GM23248 (cell line): ENCODE data around the gene CPLANE2. TPM values are rescaled to one million over a fixed set of nuclear protein-coding genes. Genes with fewer than 3 reads are reported as not detected.

Experiments
- DNase-seq: peaks from one replicate; pipeline ENCODE4 v3.0.0-alpha.2; 2015
- H2AFZ ChIP-seq: fragments of 200-600 bp; sonication (generic); 2 replicates; pipeline ENCODE4 v1.6.1; 2016; ENCODE audit warnings: antibody characterized with exemption
- H3F3A ChIP-seq: fragments of 200-600 bp; sonication (generic); 2 replicates; pipeline ENCODE4 v1.6.1; 2016; ENCODE audit warnings: mild to moderate bottlenecking, antibody characterized with exemption, mixed run types; ENCODE audit not compliant: insufficient read depth
- H3K27ac ChIP-seq: fragments of 200-600 bp; sonication (generic); 2 replicates; pipeline ENCODE4 v1.5.1; 2016; ENCODE audit warnings: mild to moderate bottlenecking
- H3K27me3 ChIP-seq: fragments of 200-600 bp; sonication (generic); replicated peaks from 2 replicates; pipeline ENCODE4 v1.6.1; 2016; ENCODE audit warnings: mild to moderate bottlenecking; ENCODE audit not compliant: insufficient read depth
- H3K36me3 ChIP-seq: fragments of 200-600 bp; sonication (generic); 2 replicates; pipeline ENCODE4 v1.6.1; 2016; ENCODE audit warnings: low read depth, mild to moderate bottlenecking
- H3K4me1 ChIP-seq: fragments of 200-600 bp; sonication (generic); 2 replicates; pipeline ENCODE4 v1.6.1; 2016; ENCODE audit warnings: mild to moderate bottlenecking; ENCODE audit not compliant: insufficient read depth
- H3K4me2 ChIP-seq: fragments of 200-600 bp; sonication (generic); one replicate; pipeline ENCODE4 v1.6.1; 2016; ENCODE audit warnings: mild to moderate bottlenecking; ENCODE audit not compliant: unreplicated experiment
- H3K4me3 ChIP-seq: fragments of 200-600 bp; sonication (generic); 2 replicates; pipeline ENCODE4 v1.5.1; 2016; ENCODE audit warnings: mild to moderate bottlenecking
- H3K79me2 ChIP-seq: fragments of 200-600 bp; sonication (generic); 2 replicates; pipeline ENCODE4 v1.6.1; 2016; ENCODE audit warnings: mild to moderate bottlenecking; ENCODE audit not compliant: insufficient read depth
- H3K9ac ChIP-seq: fragments of 200-600 bp; sonication (generic); 2 replicates; pipeline ENCODE4 v1.6.1; 2016; ENCODE audit warnings: mild to moderate bottlenecking
- H3K9me2 ChIP-seq: fragments of 200-600 bp; sonication (generic); 2 replicates; pipeline ENCODE4 v1.6.1; 2016; ENCODE audit warnings: mixed run types, mild to moderate bottlenecking, moderate library complexity; ENCODE audit not compliant: insufficient read depth
- H3K9me3 ChIP-seq: fragments of 200-600 bp; sonication (generic); one replicate; pipeline ENCODE4 v1.6.1; 2017; ENCODE audit warnings: low read depth
- H4K20me1 ChIP-seq: fragments of 200-600 bp; sonication (generic); 2 replicates; pipeline ENCODE4 v1.6.0; 2016; ENCODE audit not compliant: insufficient read depth
- EZH2 ChIP-seq: fragments of 200-600 bp; sonication (generic); IDR thresholded peaks from 2 replicates; pipeline ENCODE4 v1.6.1; 2018; ENCODE audit warnings: antibody characterized with exemption, mild to moderate bottlenecking; ENCODE audit not compliant: insufficient read depth, poor library complexity, severe bottlenecking
- EZH2phosphoT487 ChIP-seq: fragments of 200-600 bp; sonication (generic); IDR thresholded peaks from 2 replicates; pipeline ENCODE4 v1.6.1; 2018; ENCODE audit warnings: antibody characterized with exemption, moderate library complexity, mild to moderate bottlenecking, low read depth; ENCODE audit not compliant: insufficient read depth
- WGBS, 2 experiments: methylation state at CpG; one replicate each; pipeline ENCODE4 v1.1.6; 2015 to 2017; ENCODE audit warnings: low lambda C conversion rate in 2 of 2, low coverage in 1 of 2; ENCODE audit errors: missing lambda C conversion rate in 2 of 2; 5-methylcytosine and 5-hydroxymethylcytosine counted together
- in situ Hi-C: fragments of 300-500 bp; cut with MboI; formaldehyde crosslinking; loops from 2 replicates; pipeline ENCODE4 v1.15.0; 2020
- polyA plus RNA-seq: library from polyadenylated mRNA; unstranded; fragments of >200 nt; fragmentation: Nextera tagmentation; extraction: Ambion mirVana; gene quantifications from 2 replicates; pipeline ENCODE4 v1.2.1, GENCODE V29; 2016
- total RNA-seq: library from RNA; depleted of rRNA; stranded (reverse); fragments of >200 nt; shearing (Covaris generic); gene quantifications from 2 replicates; pipeline ENCODE4 v1.2.3, GENCODE V29; 2014; rRNA removed

CPLANE2 gene
- total RNA-seq (9.7 and 16.5 TPM in 2 replicates), polyA plus RNA-seq (2.6 and 3.5 TPM in 2 replicates)

DNA sequence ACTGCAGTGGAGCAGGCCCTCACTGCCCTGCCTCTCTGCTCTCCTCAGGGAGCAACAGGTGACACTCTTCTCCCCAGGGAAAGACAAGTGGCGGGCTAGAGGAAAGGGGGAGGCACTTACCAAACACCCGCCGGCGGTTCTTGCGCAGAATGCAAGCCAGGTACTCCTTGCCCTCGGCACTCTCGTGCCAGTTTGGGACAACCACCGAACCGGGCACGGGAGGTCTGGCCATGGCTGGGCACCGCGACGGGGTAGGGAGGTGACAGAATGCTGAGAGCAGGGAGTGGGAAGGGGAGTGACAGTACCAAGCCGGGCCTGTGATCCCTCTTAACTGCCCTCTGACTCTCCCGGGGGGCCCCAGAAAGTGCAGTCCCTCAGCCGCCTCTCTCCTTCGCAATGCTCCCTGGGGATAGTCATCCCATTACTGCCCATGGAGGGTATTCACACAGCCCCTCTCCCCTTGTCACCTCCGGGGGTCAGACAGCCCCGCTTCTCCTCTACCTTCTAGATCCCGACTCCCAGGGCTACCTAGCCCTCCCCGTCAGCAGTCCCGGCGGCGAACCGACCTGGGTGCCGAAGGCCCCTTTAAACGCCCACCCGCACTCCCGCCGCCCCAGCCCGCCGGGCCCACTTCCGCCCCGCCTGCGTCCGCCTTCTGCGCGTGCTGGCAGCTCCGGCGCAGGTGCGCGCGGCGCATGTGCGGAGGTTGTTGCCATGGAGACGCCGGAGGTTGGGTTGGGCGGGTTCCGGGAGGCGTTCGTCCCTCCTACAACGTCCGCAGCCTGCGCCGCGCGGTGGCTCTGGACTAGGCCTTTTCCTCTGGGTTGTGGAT is at the start of gene CPLANE2:
CPLANE2 (minus strand) TSS at position 673 of the 832 bp plus-strand sequence; CDS start at position 232, 441 bp downstream.
- TF ChIP-seq EZH2 (no peak), EZH2phosphoT487 (no peak)
- Histone ChIP-seq H3K9me3 (no peaks in the 10 kb centered on the region), H3K4me2 (peak within 1 kb of the TSS; percentile 64), H3K79me2 (no peaks in the 10 kb centered on the region), H3K27me3 (no peaks in the 10 kb centered on the region), H3K4me1 (peaks cover 14% of the 10 kb centered on the region), H4K20me1 (no peaks in the 10 kb centered on the region), H3K36me3 (no peaks in the 10 kb centered on the region), H3K27ac (peak within 1 kb of the TSS; percentile 71), H2AFZ (peak within 1 kb of the TSS; percentile 92), H3F3A (peaks cover 10% of the 10 kb centered on the region), H3K4me3 (peak within 1 kb of the TSS; percentile 70), H3K9ac (peak within 1 kb of the TSS; percentile 77), H3K9me2 (no peaks in the 10 kb centered on the region)
- in situ Hi-C loops, result no loop called here
- WGBS, 2 experiments, result 8 to 9% methylated on average over 31 to 56 of the region's 57 CpGs
- DNase-seq, result peak; percentile 96

DNA sequence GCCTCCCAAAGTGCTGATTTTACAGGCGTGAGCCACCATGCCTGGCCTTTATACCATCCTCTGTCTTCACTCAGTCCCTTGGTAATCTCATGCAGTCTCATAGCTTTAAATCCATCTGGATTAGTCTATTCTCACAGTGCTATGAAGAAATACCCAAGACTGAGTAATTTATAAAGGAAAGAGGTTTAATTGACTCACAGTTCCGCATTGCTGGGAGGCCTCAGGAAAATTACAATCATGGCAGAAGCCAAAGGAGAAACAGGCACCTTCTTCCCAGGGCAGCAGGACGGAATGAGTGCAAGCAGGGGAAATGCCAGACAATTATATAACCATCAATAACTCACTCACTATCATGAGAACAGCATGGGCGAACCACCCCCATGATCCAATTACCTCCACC is 49.1 kb upstream of the CPLANE2 start:
- H3K9ac ChIP-seq, result no peak overlapping the region
- no peaks in the 10 kb centered on the region for H3K9me3 ChIP-seq
- H3K4me2 ChIP-seq, result no peak overlapping the region
- TF ChIP-seq EZH2phosphoT487, result no peak
- no peak for TF ChIP-seq EZH2
- no peaks in the 10 kb centered on the region for H3K9me2 ChIP-seq
- WGBS, 2 experiments, result 80 to 83% methylated on average over 4 of the region's 4 CpGs
- H3K27ac ChIP-seq, result no peak overlapping the region
- no peak overlapping the region for H2AFZ ChIP-seq
- no peaks in the 10 kb centered on the region; the same call in 1 of the 2 replicates for H3K36me3 ChIP-seq
- H3F3A ChIP-seq, result peaks cover 11% of the 10 kb centered on the region; the same call in 1 of the 2 replicates
- no peaks in the 10 kb centered on the region; the same call in 1 of the 2 replicates for H4K20me1 ChIP-seq
- H3K27me3 ChIP-seq, result no peaks in the 10 kb centered on the region
- in situ Hi-C loops, result no loop called here
- no peak overlapping the region for H3K4me3 ChIP-seq
- H3K4me1 ChIP-seq, result peaks cover 5% of the 10 kb centered on the region; the same call in 1 of the 2 replicates
- DNase-seq, result peak; percentile 40
- H3K79me2 ChIP-seq, result peaks cover 65% of the 10 kb centered on the region

DNA sequence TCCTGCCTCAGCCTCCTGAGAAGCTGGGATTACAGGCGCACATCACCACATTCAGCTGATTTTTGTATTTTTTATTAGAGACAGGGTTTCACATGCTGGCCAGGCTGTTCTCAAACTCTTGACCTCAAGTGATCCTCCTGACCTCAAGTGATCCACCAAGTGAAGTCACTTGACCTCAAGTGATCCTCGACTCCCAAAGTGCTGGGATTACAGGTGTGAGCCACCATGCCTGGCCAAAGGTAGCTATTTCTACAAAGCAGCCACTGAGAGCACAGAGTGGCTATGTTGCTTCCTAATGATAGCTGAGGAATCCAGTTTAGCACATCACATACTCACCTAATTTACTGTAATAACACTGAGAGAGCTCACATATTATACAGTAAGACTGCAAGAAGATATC is 44.8 kb upstream of the CPLANE2 start:
- DNase-seq, result no peak
- no peaks in the 10 kb centered on the region for H3K27me3 ChIP-seq
- no peaks in the 10 kb centered on the region for H3K4me1 ChIP-seq
- TF ChIP-seq EZH2phosphoT487, result no peak
- TF ChIP-seq EZH2, result no peak
- no peaks in the 10 kb centered on the region for H3K9me2 ChIP-seq
- H3K36me3 ChIP-seq, result 0 out of 2 replicates have a peak, but pooled peaks cover 6% of the 10 kb centered on the region
- H4K20me1 ChIP-seq, result no peaks in the 10 kb centered on the region
- 92 to 96% methylated on average over 2 of the region's 2 CpGs for whole genome bisulfite sequencing, 2 experiments
- H3F3A ChIP-seq, result 0 out of 2 replicates have a peak, but pooled peaks cover 3% of the 10 kb centered on the region
- H3K9ac ChIP-seq, result no peak overlapping the region
- H2AFZ ChIP-seq, result no peak overlapping the region
- no peak overlapping the region for H3K4me3 ChIP-seq
- in situ Hi-C loops, result no loop called here
- no peaks in the 10 kb centered on the region for H3K9me3 ChIP-seq
- no peak overlapping the region for H3K27ac ChIP-seq
- peaks cover 72% of the 10 kb centered on the region for H3K79me2 ChIP-seq
- no peak overlapping the region for H3K4me2 ChIP-seq

DNA sequence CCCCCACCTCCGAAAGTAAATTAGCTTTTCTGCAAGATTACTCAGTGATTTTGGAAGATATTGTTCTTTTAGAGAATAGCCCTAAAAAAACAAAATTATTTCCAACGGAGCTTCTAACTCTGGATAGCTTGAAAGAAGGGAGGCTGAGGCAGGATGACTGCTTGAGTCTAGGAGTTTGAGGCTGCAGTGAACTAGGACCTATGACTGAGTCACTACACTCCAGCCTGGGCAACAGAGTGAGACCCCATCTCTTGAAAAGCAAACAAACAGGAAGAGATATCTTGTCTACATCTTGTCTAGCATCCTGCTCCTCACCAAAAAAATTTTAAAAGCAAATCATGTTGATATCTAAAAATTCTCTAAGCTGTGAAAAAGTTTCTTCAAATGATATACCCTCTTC is 42.2 kb upstream of the CPLANE2 start:
- H3K27ac ChIP-seq, result no peak overlapping the region
- H3K4me2 ChIP-seq, result no peak overlapping the region
- H3K79me2 ChIP-seq, result peaks cover 81% of the 10 kb centered on the region
- no peaks in the 10 kb centered on the region for H3F3A ChIP-seq
- H3K9me2 ChIP-seq, result no peaks in the 10 kb centered on the region
- DNase-seq, result no peak
- no peaks in the 10 kb centered on the region for H3K27me3 ChIP-seq
- 0 out of 2 replicates have a peak, but pooled peaks cover 6% of the 10 kb centered on the region for H3K36me3 ChIP-seq
- H4K20me1 ChIP-seq, result no peaks in the 10 kb centered on the region
- no peak overlapping the region for H2AFZ ChIP-seq
- H3K9ac ChIP-seq, result no peak overlapping the region
- TF ChIP-seq EZH2phosphoT487 (no peak), EZH2 (no peak)
- H3K9me3 ChIP-seq, result no peaks in the 10 kb centered on the region
- in situ Hi-C loops, result no loop called here
- H3K4me1 ChIP-seq, result no peaks in the 10 kb centered on the region
- WGBS, 2 experiments, result 92 to 97% methylated on average over 2 of the region's 2 CpGs
- H3K4me3 ChIP-seq, result no peak overlapping the region
